GM23248 (cell line): Measurements from ENCODE around the gene KLK3.

Experiments
- EZH2 ChIP-seq: fragments of 200-600 bp; sonication (generic); IDR thresholded peaks from 2 replicates; pipeline ENCODE4 v1.6.1; 2018; ENCODE audit warnings: antibody characterized with exemption, mild to moderate bottlenecking; ENCODE audit not compliant: insufficient read depth, poor library complexity, severe bottlenecking
- EZH2phosphoT487 ChIP-seq: fragments of 200-600 bp; sonication (generic); IDR thresholded peaks from 2 replicates; pipeline ENCODE4 v1.6.1; 2018; ENCODE audit warnings: antibody characterized with exemption, moderate library complexity, mild to moderate bottlenecking, low read depth; ENCODE audit not compliant: insufficient read depth

DNA sequence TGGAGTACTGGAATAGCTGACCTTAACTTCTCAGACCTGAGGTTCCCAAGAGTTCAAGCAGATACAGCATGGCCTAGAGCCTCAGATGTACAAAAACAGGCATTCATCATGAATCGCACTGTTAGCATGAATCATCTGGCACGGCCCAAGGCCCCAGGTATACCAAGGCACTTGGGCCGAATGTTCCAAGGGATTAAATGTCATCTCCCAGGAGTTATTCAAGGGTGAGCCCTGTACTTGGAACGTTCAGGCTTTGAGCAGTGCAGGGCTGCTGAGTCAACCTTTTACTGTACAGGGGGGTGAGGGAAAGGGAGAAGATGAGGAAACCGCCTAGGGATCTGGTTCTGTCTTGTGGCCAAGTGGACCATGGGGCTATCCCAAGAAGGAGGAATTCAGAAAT is 6.3 kb downstream of the KLK3 start:
- TF ChIP-seq EZH2phosphoT487: no peak
- no peak for TF ChIP-seq EZH2
